Uterus (tissue), 4 donors: Measurements from ENCODE around the gene LDLRAD4. TPM values are rescaled to one million over a fixed set of nuclear protein-coding genes. Genes with fewer than 3 reads are reported as not detected.

Experiments
- DNase-seq, 2 donors: peaks; one replicate each; pipeline ENCODE4 v3.0.0-alpha.2; 2019 to 2020
- H3K27ac ChIP-seq, 2 donors: fragments of 200-600 bp; sonication (generic); 1 replicate in 1 of 2; 2 replicates in 1 of 2; pipeline ENCODE4 v1.5.1; 2016 to 2018
- H3K27me3 ChIP-seq, 2 donors: fragments of 200-600 bp; sonication (generic); one replicate each; pipeline ENCODE4 v1.5.1; 2018 to 2019; ENCODE audit warnings: control low read depth in 1 of 2
- H3K36me3 ChIP-seq, 2 donors: fragments of 200-600 bp; sonication (generic); one replicate each; pipeline ENCODE4 v1.5.1; 2019; ENCODE audit warnings: control low read depth in 1 of 2
- H3K4me1 ChIP-seq, 2 donors: fragments of 200-600 bp; sonication (generic); one replicate each; pipeline ENCODE4 v1.5.1; 2018 to 2019; ENCODE audit warnings: control low read depth in 1 of 2
- H3K4me3 ChIP-seq, 2 donors: fragments of 200-600 bp; sonication (generic); 1 replicate in 1 of 2; 2 replicates in 1 of 2; pipeline ENCODE4 v1.5.1; 2018 to 2019; ENCODE audit warnings: mild to moderate bottlenecking in 1 of 2
- H3K9me3 ChIP-seq, 2 donors: fragments of 200-600 bp; sonication (generic); one replicate each; pipeline ENCODE4 v1.5.1; 2019; ENCODE audit warnings: control low read depth in 1 of 2
- CTCF ChIP-seq, 4 experiments: fragments of 200-600 bp in 2 of 4; fragments of 450-650 bp in 2 of 4; sonication (generic) in 2 of 4; IDR thresholded peaks; one replicate each; pipeline ENCODE4 v1.5.1; 2016 to 2019; ENCODE audit warnings: antibody characterized with exemption in 4 of 4, mild to moderate bottlenecking in 2 of 4, moderate library complexity in 1 of 4
- POLR2A ChIP-seq, 2 donors: fragments of 450-650 bp; IDR thresholded peaks; one replicate each; pipeline ENCODE4 v1.6.1; 2016; ENCODE audit warnings: antibody characterized with exemption in 2 of 2, mild to moderate bottlenecking in 1 of 2, moderate library complexity in 1 of 2
- intact Hi-C: fragments of 100-400 bp; cut with DNase I; formaldehyde crosslinking; loops from one replicate; pipeline ENCODE4 v1.15.1; 2023; ENCODE audit warnings: low total_unique reads
- total RNA-seq, 4 donors: library from RNA; depleted of rRNA in 3 of 4; stranded (reverse); fragments of >200 nt in 3 of 4; gene quantifications; one replicate each; pipeline versions ENCODE4 v1.1.0 to v1.2.4, GENCODE V29; 2014 to 2023
- donor health status: DM: yes; HTN: yes; CAD: no.

Gene LDLRAD4
- total RNA-seq, 4 donors from 2014 or later: 23.8 to 82.2 (median 39.3) TPM

DNA sequence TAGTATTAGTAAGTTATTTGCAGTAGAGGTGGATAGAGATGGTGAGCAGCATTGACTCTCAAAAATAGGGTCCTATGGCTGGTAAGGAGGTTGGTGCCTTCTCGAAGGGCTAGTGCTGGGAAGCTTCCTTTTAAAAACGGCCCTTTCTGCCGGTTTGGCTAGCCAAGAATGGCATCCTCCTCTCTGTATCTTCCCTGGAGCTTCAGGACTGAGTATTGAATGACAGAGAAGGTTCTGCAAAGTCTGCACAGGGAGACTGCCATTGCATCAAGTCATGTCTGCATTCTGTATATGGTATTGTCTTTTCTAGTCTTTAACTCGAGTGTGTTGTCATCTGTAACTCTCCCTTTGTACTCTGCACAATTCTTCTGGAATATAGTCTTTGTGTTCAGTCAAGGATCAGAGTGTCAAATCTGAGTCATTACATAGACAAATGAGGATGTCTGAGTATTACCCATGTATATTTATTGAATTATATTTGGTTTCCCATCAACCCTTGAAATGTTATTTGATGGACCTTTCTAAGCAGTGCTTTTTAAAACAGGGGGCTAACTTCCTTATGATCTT lies 1.1 kb downstream of the LDLRAD4 start:
- Histone ChIP-seq H3K9me3 (no peaks in the 10 kb centered on the region), H3K27me3 (no peaks in the 10 kb centered on the region), H3K27ac (peak overlapping the region; percentile 85 to 86), H3K4me3 (peak overlapping the region; percentile 60 to 67), H3K36me3 (no peaks in the 10 kb centered on the region), H3K4me1 (peaks cover 16 to 18% of the 10 kb centered on the region in 2 donors)
- no peak for DNase-seq
- TF ChIP-seq CTCF (IDR thresholded peaks at IDR 0.05): no peak
- TF ChIP-seq POLR2A (IDR thresholded peaks at IDR 0.05): no peak
- intact Hi-C loops: loop anchor here (10.0 kb wide), 1 partner anchor 315 kb away; no protein-coding TSS in a partner anchor

DNA sequence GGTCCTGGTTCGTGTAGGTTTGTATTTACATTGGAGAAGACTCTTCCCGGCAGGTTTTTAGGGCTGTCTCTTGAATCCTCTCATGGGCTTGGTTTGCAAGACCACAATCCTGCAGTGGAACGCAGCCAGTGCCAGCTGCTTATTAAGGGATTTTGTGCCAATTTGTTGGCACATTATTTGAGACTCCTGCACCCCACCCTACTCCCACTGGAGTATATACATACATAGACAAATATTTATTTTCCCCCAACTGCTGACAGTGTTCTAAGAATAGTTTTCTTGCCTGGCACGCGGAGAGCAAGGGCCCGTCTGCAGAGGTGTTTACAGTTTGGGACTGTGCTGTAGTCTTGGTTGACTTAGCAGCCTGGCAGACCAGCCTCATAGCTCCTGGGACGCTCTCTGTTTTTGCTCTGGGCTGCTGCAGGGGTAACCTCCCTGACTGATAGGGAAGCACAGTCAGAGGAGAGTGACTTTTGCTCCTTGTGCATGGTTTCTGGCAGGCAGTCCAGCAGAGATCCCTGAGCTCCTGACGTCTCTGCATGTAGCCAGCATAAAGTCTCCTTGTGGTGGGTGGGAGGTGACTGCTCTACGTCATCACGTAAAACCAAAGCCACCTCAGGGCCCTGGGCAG lies 1.9 kb downstream of the LDLRAD4 start:
- no peaks in the 10 kb centered on the region for H3K27me3 ChIP-seq
- peak overlapping the region in 1 of 2 donors; percentile 3 for H3K4me3 ChIP-seq
- intact Hi-C loops: no loop called here
- H3K9me3 ChIP-seq: no peaks in the 10 kb centered on the region
- TF ChIP-seq CTCF (IDR thresholded peaks at IDR 0.05) (no peak), POLR2A (IDR thresholded peaks at IDR 0.05) (no peak)
- peaks cover 16 to 18% of the 10 kb centered on the region in 2 donors for H3K4me1 ChIP-seq
- H3K27ac ChIP-seq: peak overlapping the region; percentile 77 to 86
- DNase-seq: no peak
- no peaks in the 10 kb centered on the region for H3K36me3 ChIP-seq

DNA sequence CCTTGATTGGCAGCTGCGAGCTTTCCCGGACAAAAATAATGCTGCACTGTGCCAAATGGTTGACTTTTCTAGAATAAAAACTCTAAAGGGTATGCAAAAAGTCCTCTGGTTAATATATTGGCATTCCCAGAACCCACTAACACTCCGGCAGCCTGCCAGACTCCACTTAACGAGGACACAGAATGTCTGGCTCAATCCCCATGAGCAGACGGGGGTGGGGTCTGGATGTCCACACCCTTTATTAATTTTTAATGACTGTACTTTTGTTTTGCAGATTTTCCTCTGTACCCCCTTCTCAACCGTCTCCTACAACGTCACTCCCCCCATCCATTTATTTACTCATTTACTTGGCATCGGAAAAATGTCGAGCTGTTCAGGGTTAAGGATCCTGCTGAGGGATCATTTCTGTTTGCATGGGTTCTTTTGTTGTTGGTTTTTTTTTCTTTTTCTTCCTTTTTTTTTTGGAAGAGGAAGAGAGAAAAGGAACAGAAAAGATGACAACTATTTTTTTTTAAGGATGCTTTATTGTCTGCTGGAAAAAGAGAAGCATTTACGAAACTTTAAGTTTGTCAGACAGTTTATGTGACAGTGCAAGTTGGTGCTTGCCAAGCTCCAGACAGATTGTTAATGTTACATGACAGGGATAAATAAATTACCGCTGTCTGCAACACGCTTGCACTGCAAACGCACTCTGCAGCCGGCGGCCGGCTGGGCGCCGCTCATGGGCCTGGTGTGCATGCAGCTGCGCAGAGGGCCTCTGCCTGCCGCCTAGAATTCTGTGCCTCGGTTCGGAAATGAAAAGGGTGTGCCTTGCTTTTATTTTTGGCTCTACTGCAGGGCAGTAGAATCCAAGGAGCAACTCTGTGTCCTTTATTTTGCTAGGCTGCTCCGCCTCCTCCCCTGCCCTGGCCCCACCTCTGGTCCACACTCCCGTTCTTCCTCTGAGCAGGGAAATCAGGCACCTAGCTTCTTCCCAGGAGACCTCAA lies 3.6 kb downstream of the LDLRAD4 start:
- Histone ChIP-seq H3K36me3 (no peaks in the 10 kb centered on the region), H3K27me3 (no peaks in the 10 kb centered on the region), H3K9me3 (no peaks in the 10 kb centered on the region), H3K4me1 (peaks cover 10 to 18% of the 10 kb centered on the region in 2 donors), H3K27ac (peak overlapping the region; percentile 77 to 86), H3K4me3 (peak overlapping the region in 1 of 2 donors; percentile 3)
- TF ChIP-seq POLR2A (IDR thresholded peaks at IDR 0.05): no peak
- TF ChIP-seq CTCF (IDR thresholded peaks at IDR 0.05): peak in 1 of 4 experiments; percentile 3
- peak; percentile 83 to 86 for DNase-seq
- intact Hi-C loops: no loop called here

- H3K9me3 ChIP-seq: no peaks in the 10 kb centered on the region
- no peaks in the 10 kb centered on the region for H3K36me3 ChIP-seq
- no peak overlapping the region for H3K4me3 ChIP-seq
- H3K4me1 ChIP-seq: peaks cover 10 to 18% of the 10 kb centered on the region in 2 donors
- H3K27me3 ChIP-seq: no peaks in the 10 kb centered on the region
- TF ChIP-seq POLR2A (IDR thresholded peaks at IDR 0.05) (no peak), CTCF (IDR thresholded peaks at IDR 0.05) (no peak)
- intact Hi-C loops: no loop called here
- peak overlapping the region; percentile 77 to 86 for H3K27ac ChIP-seq
- no peak for DNase-seq
Observed at GRCh38 chr18:13222856-13223281, 4.3 kb downstream of the LDLRAD4 start.
